ENCODE results near the gene ABI3BP. TPM values are rescaled to one million over a fixed set of nuclear protein-coding genes. Genes with fewer than 3 reads are reported as not detected.

The ABI3BP gene, protein sequence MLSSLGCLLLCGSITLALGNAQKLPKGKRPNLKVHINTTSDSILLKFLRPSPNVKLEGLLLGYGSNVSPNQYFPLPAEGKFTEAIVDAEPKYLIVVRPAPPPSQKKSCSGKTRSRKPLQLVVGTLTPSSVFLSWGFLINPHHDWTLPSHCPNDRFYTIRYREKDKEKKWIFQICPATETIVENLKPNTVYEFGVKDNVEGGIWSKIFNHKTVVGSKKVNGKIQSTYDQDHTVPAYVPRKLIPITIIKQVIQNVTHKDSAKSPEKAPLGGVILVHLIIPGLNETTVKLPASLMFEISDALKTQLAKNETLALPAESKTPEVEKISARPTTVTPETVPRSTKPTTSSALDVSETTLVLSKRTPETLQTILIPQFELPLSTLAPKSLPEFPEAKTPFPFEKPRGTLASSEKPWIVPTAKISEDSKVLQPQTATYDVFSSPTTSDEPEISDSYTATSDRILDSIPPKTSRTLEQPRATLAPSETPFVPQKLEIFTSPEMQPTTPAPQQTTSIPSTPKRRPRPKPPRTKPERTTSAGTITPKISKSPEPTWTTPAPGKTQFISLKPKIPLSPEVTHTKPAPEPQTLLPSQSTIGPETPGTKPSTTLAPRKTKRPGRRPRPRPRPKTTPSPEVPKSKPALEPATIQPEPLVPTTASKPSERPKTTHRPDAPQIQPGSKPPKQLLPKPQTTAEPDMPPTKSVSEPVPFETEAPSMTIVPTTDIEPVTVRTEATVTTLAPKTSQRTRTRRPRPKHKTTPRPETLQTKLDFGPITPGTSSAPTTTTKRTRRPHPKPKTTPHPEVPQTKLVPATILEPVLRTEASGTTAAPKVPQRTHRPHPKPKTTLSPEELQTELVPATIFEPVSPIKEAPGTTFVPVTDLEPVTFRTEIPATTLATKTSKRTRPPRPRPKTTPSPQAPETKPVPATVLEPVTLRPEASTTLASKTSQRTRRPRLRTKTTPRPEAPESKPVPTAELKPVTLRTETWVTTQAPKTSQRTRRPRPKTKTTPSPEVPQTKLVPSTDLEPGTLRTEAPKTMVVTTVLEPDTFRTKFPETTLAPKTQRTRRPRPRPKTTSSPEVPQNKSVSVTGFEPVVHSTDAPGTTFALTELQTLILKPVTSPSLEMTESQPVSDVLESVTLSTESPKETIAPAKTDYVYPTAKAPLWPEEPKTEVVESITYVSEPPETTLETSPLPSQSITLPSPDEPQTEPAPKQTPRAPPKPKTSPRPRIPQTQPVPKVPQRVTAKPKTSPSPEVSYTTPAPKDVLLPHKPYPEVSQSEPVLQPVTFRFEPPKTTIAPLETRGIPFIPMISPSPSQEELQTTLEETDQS (N-terminal part only)
- 1.6 and 48.2 TPM in 2 replicates for total RNA-seq (ENCODE audit: low replicate concordance)

DNA sequence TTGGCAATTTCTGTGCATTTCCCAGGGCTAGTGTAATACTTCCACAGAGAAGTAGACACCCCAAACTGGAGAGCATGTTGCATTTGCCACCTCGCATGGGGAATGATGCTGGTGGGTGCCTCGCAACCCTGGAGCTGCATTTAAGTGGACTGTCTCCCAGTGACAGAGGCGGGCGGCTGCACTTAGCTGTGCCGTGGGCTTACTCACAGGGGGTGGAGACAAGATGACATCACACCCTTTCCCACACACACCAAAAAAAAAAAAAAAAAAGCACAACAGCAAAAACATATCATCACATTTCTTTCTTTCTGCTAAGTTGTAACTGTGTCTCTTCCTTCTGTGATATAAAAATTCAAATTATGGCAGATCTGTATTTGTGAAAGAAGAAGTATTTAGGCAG, at the start of gene ABI3BP:
Gene ABI3BP, minus strand, starts transcription at position 113 of the 400 bp plus-strand sequence. Its CDS starts 37 bp downstream, at position 76.

DNA sequence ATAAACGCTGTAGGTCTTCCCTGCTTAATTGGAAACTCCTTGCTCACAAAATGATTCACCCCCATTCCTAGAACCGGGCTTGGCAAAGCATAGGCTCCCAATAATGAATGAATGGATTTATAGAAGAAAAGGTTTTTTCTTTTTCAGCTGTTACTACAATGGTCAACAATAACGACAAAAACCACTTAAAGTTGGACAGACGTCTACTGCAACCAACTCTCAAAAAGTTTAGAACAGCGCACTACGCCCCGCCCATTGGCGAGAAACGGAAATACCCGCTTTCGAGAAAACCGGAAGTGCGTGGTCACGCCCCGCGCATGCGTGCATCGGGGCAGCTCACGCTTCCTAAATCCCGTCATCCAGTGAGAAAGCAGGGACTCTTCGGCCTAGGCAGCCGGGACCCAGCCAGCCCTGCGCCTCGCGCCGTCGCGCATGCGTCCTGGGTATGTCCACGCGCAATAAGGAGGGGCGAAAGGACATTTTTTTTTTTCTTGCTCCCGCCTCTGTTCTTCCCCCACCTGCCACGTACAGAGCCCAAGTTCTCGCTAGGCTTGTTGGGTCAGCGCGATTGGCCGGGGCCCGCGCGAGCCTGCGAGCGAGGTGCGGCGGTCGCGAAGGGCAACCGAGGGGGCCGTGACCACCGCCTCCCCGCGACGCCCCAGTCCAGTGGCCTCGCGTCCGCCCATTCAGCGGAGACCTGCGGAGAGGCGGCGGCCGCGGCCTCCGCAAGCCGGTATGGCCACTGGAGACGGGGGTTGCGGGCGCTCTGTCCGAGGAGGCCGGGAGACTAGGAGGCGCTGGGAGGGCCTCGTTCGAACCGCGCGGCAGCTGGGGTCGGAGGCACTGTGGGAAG, 284.0 kb downstream of the ABI3BP start, which contains the start of gene TFG:
Gene TFG, plus strand, starts transcription at position 506 of the 853 bp plus-strand sequence. CDS start 4,192 bp downstream, outside the sequence.

Measured in smooth muscle cell of the coronary artery (primary cell).